Suprapubic skin (tissue), 4 donors: Measurements from ENCODE around the gene CD244.

Experiments
- EP300 ChIP-seq: sonication (generic); formaldehyde crosslinking; IDR thresholded peaks from one replicate; pipeline ENCODE4 v1.6.1; 2017; ENCODE audit warnings: antibody characterized with exemption
- POLR2A ChIP-seq, 2 donors: fragments of 450-650 bp; IDR thresholded peaks; one replicate each; pipeline ENCODE4 v1.6.1; 2017; ENCODE audit warnings: antibody characterized with exemption in 2 of 2, mild to moderate bottlenecking in 2 of 2, moderate library complexity in 2 of 2
- POLR2AphosphoS5 ChIP-seq, 3 donors: sonication (generic); formaldehyde crosslinking; IDR thresholded peaks; one replicate each; pipeline ENCODE4 v1.6.1; 2017; ENCODE audit warnings: antibody characterized with exemption in 3 of 3
- TF ChIP-seq, protein P1 (sequence below), 2 donors: fragments of 200-600 bp in 1 of 2; fragments of 450-650 bp in 1 of 2; sonication (generic) in 1 of 2; IDR thresholded peaks; one replicate each; pipeline ENCODE4 v1.5.1; 2016 to 2019; ENCODE audit warnings: antibody characterized with exemption in 2 of 2, mild to moderate bottlenecking in 1 of 2, moderate library complexity in 1 of 2

GRCh38 chr1:160813215-160813614 is 49.5 kb downstream of the CD244 start:
- TF ChIP-seq POLR2AphosphoS5 (IDR thresholded peaks at IDR 0.05) = no peak
- no peak for TF ChIP-seq EP300
- TF ChIP-seq, protein P1, sequence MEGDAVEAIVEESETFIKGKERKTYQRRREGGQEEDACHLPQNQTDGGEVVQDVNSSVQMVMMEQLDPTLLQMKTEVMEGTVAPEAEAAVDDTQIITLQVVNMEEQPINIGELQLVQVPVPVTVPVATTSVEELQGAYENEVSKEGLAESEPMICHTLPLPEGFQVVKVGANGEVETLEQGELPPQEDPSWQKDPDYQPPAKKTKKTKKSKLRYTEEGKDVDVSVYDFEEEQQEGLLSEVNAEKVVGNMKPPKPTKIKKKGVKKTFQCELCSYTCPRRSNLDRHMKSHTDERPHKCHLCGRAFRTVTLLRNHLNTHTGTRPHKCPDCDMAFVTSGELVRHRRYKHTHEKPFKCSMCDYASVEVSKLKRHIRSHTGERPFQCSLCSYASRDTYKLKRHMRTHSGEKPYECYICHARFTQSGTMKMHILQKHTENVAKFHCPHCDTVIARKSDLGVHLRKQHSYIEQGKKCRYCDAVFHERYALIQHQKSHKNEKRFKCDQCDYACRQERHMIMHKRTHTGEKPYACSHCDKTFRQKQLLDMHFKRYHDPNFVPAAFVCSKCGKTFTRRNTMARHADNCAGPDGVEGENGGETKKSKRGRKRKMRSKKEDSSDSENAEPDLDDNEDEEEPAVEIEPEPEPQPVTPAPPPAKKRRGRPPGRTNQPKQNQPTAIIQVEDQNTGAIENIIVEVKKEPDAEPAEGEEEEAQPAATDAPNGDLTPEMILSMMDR (IDR thresholded peaks at IDR 0.05) = no peak
- no peak for TF ChIP-seq POLR2A (IDR thresholded peaks at IDR 0.05)
